ENCODE measurements around the gene SPINT1.

Gene SPINT1

DNA sequence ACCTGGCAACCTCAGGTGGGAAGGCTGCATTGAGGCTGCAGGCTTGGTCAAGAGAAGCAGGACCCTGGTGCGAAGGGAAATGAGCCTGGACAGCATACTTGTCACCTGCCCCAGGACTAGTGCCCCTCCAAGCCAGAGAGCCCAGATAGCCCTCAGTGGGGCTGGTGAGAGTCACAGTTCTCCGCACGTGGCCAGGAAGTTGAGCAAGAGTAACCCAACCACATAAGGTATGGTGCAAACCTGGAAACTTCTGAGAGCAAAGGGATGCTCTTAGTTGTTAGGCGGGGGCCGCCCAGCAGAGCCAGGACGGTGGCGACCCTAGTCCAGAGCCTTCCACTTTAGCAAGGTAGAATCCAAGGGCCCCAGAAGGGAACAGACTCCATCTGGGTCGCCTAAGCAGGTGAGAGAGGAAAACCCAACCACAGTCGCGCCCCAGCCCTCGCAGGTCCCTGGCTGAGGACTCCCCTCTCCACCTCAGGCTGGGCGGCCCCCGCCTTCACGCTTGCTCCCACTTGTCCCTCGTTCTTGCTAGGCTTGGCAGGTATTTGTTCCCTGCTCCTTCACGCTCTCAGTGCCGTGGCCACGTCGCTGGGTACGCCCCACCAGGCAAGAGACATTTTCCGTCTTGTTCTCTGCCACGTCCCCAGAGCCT lies 49.3 kb downstream of the SPINT1 start:
- no peak for DNase-seq (ENCODE audit: low read depth in 2 of 3, low spot score in 1 of 3)

DNA sequence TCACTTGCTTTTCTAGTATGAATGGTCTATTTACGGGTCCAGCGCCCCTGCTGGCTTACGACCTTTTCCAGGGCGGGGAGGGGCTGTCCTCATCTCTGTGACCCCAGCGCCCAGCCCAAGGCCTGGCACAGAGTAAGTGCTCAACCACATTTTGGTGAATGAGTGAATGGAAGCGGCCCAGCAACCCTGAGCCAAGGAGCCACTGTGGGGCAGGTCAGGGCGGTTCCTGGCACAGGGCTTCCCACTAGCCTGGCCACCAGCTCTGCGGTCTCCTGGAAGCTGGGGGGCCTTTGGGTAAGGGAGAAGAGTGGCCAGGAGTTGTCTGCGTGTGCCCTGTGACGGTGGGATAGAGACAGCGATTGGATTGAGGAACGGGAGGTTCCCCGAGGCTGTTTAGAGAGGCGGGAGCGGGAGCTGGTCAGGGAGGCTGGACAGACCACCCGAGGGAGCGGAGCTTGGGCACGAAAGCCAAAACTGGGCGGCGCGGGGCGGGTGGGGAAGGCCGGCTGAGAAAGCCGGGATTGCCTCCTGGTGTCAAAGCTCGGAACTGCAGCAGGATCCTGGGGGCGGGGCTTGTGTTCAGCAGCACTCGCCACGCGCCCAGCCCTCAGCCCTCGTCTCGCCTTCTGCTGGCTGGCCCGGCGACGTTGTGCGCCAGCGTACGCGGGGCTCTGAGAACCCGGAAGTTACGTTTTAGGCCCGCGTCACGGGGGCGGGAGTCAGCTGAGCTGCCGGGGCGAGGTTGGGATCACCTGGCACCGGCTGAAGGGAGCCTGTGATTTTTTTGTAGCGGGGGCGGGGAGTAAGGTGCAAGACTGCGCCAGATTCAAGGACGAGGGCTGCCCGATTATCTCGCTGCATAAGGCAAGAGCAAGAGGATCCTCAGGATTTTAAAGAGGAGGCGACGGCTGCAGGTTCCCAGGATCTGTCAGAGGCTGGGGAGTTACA lies 50.2 kb downstream of the SPINT1 start, which contains the start of gene VPS18:
VPS18 (plus strand) TSS at position 718 of the 948 bp plus-strand sequence. CDS start 319 bp downstream, outside the sequence.
- DNase-seq (ENCODE audit: low read depth in 2 of 3, low spot score in 1 of 3): peak; percentile 98 to 100 (median 98)

DNA sequence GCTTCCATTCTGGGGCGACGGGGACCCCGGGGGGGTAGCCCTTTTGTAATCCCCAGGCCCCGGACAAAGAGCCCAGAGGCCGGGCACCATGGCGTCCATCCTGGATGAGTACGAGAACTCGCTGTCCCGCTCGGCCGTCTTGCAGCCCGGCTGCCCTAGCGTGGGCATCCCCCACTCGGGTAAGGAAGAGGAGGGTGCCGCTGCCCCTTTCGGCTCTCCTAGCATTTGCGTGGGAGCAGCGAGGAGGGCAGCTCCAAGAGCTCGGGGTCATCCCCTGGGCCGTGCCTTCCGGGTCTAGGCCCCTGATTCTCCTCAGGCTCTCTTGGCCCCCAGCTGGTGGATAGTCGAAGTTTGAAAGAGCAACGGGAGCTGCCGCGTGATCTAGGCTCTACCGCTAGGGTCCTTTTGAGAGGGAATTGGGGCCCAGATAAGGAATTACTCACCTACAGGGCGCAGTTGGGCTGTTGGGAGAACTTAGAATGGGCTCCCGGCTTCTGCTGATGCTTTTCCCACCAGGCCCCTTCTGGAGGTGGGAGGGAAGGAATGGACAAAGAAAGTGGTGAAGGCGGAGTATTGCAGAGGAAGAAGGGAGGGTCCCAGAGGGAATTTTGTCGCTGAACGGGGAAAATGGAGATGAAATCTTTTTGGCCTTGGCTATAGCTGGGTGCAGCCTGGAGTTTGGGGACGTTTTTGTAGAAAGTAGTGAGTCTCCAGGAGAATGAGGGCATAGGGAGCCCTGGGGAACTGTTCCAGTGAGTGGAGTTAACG lies 51.0 kb downstream of the SPINT1 start:
- peak; percentile 47 to 55 (median 48) for DNase-seq (ENCODE audit: low read depth in 2 of 3, low spot score in 1 of 3)

DNA sequence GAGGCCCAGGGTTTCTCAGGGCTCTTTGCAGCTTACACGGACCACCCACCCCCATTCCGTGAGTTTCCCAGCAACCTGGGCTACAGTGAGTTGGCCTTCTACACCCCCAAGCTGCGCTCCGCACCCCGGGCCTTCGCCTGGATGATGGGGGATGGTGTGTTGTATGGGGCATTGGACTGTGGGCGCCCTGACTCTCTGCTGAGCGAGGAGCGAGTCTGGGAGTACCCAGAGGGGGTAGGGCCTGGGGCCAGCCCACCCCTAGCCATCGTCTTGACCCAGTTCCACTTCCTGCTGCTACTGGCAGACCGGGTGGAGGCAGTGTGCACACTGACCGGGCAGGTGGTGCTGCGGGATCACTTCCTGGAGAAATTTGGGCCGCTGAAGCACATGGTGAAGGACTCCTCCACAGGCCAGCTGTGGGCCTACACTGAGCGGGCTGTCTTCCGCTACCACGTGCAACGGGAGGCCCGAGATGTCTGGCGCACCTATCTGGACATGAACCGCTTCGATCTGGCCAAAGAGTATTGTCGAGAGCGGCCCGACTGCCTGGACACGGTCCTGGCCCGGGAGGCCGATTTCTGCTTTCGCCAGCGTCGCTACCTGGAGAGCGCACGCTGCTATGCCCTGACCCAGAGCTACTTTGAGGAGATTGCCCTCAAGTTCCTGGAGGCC lies 55.8 kb downstream of the SPINT1 start:
- no peak for DNase-seq (ENCODE audit: low read depth in 2 of 3, low spot score in 1 of 3)

DNA sequence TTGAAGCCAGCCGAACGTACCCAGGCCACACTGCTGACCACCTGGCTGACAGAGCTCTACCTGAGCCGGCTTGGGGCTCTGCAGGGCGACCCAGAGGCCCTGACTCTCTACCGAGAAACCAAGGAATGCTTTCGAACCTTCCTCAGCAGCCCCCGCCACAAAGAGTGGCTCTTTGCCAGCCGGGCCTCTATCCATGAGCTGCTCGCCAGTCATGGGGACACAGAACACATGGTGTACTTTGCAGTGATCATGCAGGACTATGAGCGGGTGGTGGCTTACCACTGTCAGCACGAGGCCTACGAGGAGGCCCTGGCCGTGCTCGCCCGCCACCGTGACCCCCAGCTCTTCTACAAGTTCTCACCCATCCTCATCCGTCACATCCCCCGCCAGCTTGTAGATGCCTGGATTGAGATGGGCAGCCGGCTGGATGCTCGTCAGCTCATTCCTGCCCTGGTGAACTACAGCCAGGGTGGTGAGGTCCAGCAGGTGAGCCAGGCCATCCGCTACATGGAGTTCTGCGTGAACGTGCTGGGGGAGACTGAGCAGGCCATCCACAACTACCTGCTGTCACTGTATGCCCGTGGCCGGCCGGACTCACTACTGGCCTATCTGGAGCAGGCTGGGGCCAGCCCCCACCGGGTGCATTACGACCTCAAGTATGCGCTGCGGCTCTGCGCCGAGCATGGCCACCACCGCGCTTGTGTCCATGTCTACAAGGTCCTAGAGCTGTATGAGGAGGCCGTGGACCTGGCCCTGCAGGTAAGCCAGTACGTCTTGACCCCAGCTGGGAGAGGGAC lies 56.6 kb downstream of the SPINT1 start:
- no peak for DNase-seq (ENCODE audit: low read depth in 2 of 3, low spot score in 1 of 3)

DNA sequence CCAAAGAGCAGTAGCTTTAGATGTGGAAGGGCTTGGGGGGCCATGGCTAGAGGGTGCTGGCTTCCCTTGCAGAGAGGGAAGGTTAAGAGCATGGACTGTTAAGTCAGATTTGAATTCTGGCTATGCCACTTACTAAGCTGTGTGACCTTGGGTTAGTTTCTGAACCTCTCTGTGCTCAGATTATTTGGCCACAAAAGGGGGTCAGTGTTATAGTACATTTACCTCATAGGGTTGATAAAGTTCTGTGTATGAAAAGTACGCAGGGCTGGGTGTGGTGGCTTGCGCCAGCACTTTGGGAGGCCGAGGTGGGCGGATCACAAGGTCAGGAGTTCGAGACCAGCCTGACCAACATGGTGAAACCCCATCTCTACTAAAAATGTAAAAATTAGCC lies 57.2 kb downstream of the SPINT1 start:
- no peak for DNase-seq (ENCODE audit: low read depth in 2 of 3, low spot score in 1 of 3)

DNA sequence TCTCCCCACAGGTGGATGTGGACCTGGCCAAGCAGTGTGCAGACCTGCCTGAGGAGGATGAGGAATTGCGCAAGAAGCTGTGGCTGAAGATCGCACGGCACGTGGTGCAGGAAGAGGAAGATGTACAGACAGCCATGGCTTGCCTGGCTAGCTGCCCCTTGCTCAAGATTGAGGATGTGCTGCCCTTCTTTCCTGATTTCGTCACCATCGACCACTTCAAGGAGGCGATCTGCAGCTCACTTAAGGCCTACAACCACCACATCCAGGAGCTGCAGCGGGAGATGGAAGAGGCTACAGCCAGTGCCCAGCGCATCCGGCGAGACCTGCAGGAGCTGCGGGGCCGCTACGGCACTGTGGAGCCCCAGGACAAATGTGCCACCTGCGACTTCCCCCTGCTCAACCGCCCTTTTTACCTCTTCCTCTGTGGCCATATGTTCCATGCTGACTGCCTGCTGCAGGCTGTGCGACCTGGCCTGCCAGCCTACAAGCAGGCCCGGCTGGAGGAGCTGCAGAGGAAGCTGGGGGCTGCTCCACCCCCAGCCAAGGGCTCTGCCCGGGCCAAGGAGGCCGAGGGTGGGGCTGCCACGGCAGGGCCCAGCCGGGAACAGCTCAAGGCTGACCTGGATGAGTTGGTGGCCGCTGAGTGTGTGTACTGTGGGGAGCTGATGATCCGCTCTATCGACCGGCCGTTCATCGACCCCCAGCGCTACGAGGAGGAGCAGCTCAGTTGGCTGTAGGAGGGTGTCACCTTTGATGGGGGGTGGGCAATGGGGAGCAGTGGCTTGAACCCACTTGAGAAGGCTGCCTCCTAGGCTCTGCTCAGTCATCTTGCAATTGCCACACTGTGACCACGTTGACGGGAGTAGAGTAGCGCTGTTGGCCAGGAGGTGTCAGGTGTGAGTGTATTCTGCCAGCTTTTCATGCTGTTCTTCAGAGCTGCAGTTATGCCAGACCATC lies 59.0 kb downstream of the SPINT1 start:
- no peak for DNase-seq (ENCODE audit: low read depth in 2 of 3, low spot score in 1 of 3)

DNA sequence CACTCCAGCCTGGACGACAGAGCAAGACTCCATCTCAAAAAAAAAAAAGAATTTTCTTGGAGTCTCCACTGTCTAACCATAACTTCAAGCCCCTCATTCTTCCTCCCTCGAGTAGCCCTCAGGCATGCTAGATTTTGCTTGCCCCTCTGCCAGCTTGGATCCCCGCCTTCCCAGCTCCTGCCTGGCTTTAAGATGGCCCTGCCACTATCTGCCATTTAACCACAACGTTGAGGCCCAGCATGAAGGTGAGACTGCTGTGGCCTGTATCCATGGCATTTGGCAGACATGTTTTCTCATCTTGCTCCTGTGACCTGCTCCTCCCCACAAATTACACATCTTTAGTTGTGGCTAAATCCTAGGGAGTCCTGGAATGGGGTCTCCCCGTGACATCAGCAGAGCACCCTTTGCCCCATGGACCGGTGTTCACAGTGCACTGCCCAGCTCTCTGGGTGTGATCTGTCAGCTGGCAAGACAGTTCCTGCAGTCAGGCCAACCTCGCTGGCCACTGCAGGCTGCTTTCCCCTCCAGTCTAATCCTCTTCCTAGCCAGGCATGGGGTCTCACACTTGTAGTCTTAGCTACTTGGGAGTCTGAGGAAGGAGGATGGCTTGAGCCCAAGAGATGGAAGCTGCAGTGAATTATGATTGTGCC lies 60.8 kb downstream of the SPINT1 start:
- no peak for DNase-seq (ENCODE audit: low read depth in 2 of 3, low spot score in 1 of 3)

DNA sequence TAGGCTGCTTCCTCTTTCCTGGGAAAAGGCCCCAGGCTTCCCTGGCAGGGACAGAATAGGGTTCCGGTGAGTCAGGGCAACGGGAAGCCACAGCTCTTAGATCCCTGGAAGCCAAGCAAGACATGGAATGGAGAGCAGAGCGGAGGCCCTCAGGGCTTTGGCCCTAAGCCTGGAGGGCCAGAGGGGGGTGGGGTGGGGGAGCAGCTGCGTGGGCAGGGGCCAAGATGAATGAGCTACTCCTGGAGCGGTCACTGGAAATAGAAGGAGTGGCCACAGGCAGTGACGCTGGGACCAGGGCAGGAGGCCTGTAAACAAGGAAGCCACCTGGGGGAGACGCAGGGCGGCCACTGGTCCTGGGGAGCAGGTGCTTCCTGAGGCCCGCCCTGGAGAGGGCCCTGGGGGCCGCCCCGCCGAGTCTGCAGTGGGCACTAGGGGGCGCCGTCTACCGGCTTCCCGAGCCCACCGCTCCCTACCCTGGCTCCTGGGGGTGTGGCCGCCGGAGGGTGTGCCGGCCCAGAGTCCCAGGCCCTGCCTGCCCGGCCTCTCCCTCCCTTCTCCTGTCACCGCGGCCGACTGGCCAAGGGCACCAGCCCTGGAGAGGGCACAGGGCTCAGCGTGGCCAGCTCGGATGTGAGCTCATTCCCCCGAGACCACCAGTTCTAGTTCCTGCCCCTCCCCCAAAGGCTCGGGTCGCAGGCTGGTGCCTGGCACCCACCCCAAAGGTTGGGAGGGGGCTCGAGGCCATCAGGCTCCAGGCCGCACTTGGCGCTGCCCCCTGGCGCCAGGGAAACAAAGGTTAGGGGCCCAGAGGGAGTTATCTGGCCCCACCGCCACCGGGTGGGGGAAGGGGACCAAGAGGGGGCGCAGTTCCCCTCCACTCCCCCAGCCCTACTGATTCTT lies 62.5 kb downstream of the SPINT1 start:
- DNase-seq (ENCODE audit: low read depth in 2 of 3, low spot score in 1 of 3): peak; percentile 70 to 78 (median 76)

DNA sequence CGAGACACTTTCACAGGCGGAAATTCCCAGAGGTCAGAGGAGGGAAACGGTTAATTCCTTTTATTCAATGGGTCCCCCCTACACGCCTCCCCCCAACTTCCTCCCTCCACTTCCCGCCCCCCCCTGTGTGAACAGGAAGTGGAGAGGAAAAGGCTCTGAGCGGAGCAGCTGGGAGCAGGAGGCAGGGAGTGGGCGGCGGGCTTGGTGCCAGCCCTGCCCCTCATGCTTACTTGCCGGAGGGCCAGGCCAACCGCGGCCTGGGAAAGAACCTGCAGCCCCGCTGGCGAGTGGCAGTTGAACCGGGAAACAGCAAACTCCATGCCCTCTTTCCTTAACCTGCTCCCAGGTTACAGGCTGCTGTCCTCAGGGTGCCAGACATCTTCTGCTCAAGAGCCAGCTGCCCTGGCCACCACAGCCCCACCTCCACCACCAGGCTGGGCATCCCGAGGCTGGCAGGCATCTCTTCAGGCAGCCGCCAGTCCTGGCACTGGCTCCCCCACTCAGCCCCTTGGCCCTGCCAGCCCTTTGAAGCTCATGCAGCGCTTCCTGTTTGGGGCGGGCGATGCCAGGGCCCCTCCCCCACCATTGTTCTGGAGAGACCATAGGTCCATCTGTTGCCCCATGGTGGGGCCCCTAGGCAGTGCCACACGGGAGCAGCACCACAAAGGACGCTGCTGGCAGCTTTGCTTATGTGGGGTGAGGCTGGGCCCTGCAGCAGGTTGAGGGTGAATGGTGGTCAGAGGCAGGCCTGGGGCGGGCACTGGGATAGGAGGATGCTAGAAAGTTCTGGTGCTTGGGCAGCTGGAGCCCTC lies 63.3 kb downstream of the SPINT1 start:
- peak in 2 of 3 donors; percentile 31 to 39 for DNase-seq (ENCODE audit: low read depth in 2 of 3, low spot score in 1 of 3)
